IPS-18a (cell line): ENCODE measurements around the gene CRYGA.

ENCODE experiments used
- H3K27ac ChIP-seq: one replicate; pipeline ENCODE4 v1.5.1; 2013; ENCODE audit warnings: low read length
- H3K27me3 ChIP-seq: one replicate; pipeline ENCODE4 v1.6.1; 2013; ENCODE audit warnings: mild to moderate bottlenecking, low read length; ENCODE audit not compliant: control insufficient read depth, insufficient read depth
- H3K36me3 ChIP-seq: one replicate; pipeline ENCODE4 v1.6.1; 2013; ENCODE audit warnings: low read depth, low read length; ENCODE audit not compliant: control insufficient read depth
- H3K4me1 ChIP-seq: one replicate; pipeline ENCODE4 v1.6.1; 2013; ENCODE audit warnings: low read depth, low read length; ENCODE audit not compliant: control insufficient read depth
- H3K4me3 ChIP-seq: one replicate; pipeline ENCODE4 v1.5.1; 2013; ENCODE audit warnings: low read length
- H3K9ac ChIP-seq: one replicate; pipeline ENCODE4 v1.6.1; 2013; ENCODE audit warnings: mild to moderate bottlenecking, low read length, moderate library complexity
- H3K9me3 ChIP-seq: one replicate; pipeline ENCODE4 v1.6.1; 2013; ENCODE audit warnings: low read depth, low read length; ENCODE audit not compliant: control insufficient read depth

CRYGA gene

DNA sequence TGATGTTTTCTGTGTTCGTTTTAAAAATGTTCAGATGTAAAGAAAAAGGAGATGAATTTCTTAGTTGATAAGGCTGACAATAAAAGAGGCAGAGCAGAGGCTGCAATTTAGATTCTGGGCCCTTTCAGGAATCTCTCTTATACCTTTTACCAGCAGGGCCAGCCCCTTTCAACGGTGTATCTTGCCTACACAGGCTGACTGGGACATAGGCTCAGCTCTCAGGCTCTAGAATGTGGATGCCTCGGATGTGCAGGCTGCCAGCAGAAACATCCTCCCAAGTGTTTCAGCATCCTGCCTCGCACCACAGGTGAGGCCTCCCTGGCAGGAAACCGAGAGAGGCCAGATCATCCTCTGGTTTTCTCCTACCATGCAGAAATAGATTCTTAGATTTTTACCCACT is 23.1 kb upstream of the CRYGA start:
- H3K36me3 ChIP-seq, result no peaks in the 10 kb centered on the region

DNA sequence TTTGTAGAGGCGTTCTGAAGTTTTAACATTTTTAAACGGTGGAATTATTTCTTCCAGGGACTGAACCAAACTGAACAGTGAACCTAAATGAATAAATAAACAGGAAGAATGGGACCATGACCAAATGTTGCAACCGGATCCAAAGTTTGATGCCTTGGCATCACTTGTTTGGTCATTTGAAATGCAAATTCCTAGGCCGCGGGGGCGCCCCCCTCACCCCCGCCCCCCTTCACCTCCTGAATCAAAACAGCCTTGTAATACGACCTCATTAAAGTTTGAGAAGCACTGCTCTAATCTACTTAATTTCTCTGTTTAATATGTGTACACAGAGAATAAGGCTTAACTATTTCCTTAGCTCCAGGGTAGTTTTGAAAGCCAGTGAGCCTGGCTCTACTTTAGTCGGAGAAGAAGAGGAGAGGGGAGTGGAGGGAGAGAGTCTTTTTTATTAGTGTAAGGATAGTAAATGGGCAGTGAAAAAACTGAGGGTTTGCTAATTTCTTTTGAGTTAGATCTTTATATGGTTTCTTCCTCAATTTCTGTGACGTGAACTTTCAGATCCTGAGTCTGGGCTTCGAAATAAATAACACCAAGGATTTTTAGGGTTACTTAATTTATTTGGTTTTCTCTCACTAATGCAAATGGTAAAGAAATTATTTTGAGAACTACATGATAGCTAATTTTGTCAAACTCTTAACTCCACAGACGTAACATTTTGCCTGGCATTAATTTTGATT is 20.8 kb upstream of the CRYGA start:
- H3K27ac ChIP-seq, result no peak overlapping the region
- peaks cover 36% of the 10 kb centered on the region for H3K4me1 ChIP-seq
- H3K36me3 ChIP-seq, result no peaks in the 10 kb centered on the region
- peak overlapping the region; percentile 61 for H3K4me3 ChIP-seq
- no peaks in the 10 kb centered on the region for H3K9me3 ChIP-seq
- no peaks in the 10 kb centered on the region for H3K27me3 ChIP-seq
- peak overlapping the region; percentile 18 for H3K9ac ChIP-seq

More for the DNA sequence above, 23.1 kb upstream of the CRYGA start:
- H3K4me1 ChIP-seq, result peaks cover 42% of the 10 kb centered on the region
- no peaks in the 10 kb centered on the region for H3K9me3 ChIP-seq
- H3K27ac ChIP-seq, result no peak overlapping the region
- H3K4me3 ChIP-seq, result no peak overlapping the region
- H3K9ac ChIP-seq, result no peak overlapping the region
- no peaks in the 10 kb centered on the region for H3K27me3 ChIP-seq

- Histone ChIP-seq H3K27me3 (no peaks in the 10 kb centered on the region), H3K4me3 (peak overlapping the region; percentile 61), H3K36me3 (no peaks in the 10 kb centered on the region), H3K27ac (no peak overlapping the region), H3K4me1 (peaks cover 36% of the 10 kb centered on the region), H3K9ac (peak overlapping the region; percentile 18), H3K9me3 (no peaks in the 10 kb centered on the region)
Measured at GRCh38 chr2:208183526-208183925, 20.1 kb upstream of the CRYGA start.

DNA sequence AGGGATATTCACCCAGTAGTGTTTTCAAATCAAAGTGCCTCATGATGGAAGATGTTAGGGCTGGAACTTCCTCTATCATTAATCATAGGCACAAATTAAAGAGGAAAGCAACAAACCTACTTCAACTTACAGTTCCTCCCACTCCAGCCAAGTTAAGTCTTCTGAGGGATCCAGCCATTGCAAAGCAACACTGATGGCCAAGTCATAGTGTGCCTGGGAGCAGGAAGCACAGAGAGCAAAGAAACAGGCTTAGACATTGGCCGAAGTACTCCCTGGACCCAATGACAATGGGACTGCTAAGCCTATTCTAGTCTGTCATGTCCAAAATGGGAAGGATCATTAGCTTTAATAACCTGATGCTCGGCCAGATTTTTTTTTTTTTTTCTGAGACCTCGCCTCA is 19.4 kb upstream of the CRYGA start:
- Histone ChIP-seq H3K36me3 (no peaks in the 10 kb centered on the region), H3K4me1 (peaks cover 36% of the 10 kb centered on the region)

DNA sequence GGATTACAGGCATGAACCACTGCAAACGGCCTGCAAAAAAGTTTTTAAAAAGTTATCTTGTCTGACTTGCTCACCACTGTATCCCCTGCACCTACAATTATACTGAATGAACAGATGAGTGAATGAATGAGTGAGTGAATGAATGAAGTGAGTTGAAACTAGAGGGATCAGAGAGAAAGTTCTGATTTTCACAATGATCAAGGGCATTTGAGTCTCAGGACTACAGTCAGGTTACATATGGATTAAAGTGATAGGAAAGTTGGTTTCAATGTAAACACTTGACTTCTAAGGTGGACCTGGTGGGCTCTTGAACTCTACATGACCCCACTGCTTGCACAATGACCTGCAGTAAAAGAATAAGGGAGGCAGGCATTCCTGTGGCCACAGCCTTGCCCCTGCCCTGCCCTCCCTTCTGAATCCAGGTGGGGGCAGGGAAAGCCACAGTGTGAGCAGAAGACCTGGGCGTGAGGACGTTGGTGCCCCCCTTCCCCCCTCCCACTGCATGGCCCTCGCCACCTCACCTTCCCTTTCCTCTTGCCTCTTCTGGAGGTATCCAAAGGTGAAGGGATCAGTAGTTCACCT is 15.7 kb upstream of the CRYGA start:
- H3K4me1 ChIP-seq, result peaks cover 17% of the 10 kb centered on the region
- H3K9me3 ChIP-seq, result no peaks in the 10 kb centered on the region
- H3K27me3 ChIP-seq, result no peaks in the 10 kb centered on the region
- no peak overlapping the region for H3K27ac ChIP-seq
- no peak overlapping the region for H3K9ac ChIP-seq
- H3K4me3 ChIP-seq, result no peak overlapping the region
- no peaks in the 10 kb centered on the region for H3K36me3 ChIP-seq

More for the DNA sequence above, 19.4 kb upstream of the CRYGA start:
- H3K9ac ChIP-seq, result no peak overlapping the region
- no peaks in the 10 kb centered on the region for H3K9me3 ChIP-seq
- H3K27ac ChIP-seq, result no peak overlapping the region
- no peak overlapping the region for H3K4me3 ChIP-seq
- H3K27me3 ChIP-seq, result no peaks in the 10 kb centered on the region

GRCh38 chr2:208175840-208176153 is 12.4 kb upstream of the CRYGA start:
- H3K36me3 ChIP-seq, result no peaks in the 10 kb centered on the region
- H3K9me3 ChIP-seq, result no peaks in the 10 kb centered on the region
- H3K27ac ChIP-seq, result no peak overlapping the region
- peaks cover 6% of the 10 kb centered on the region for H3K4me1 ChIP-seq
- H3K9ac ChIP-seq, result no peak overlapping the region
- H3K4me3 ChIP-seq, result no peak overlapping the region
- no peaks in the 10 kb centered on the region for H3K27me3 ChIP-seq

GRCh38 chr2:208175069-208175839 is 11.9 kb upstream of the CRYGA start:
- no peaks in the 10 kb centered on the region for H3K27me3 ChIP-seq
- H3K9me3 ChIP-seq, result no peaks in the 10 kb centered on the region
- H3K36me3 ChIP-seq, result no peaks in the 10 kb centered on the region
- H3K4me1 ChIP-seq, result peaks cover 6% of the 10 kb centered on the region
- no peak overlapping the region for H3K27ac ChIP-seq
- no peak overlapping the region for H3K9ac ChIP-seq
- H3K4me3 ChIP-seq, result no peak overlapping the region

- Histone ChIP-seq H3K9ac (no peak overlapping the region), H3K4me3 (no peak overlapping the region), H3K9me3 (no peaks in the 10 kb centered on the region), H3K4me1 (peaks cover 6% of the 10 kb centered on the region), H3K36me3 (no peaks in the 10 kb centered on the region), H3K27me3 (no peaks in the 10 kb centered on the region), H3K27ac (no peak overlapping the region)
Measured at GRCh38 chr2:208174144-208174543, 10.8 kb upstream of the CRYGA start.

GRCh38 chr2:208172125-208172524 is 8.7 kb upstream of the CRYGA start:
- Histone ChIP-seq H3K9ac (no peak overlapping the region), H3K9me3 (no peaks in the 10 kb centered on the region), H3K27ac (no peak overlapping the region), H3K36me3 (no peaks in the 10 kb centered on the region), H3K4me1 (peaks cover 6% of the 10 kb centered on the region), H3K4me3 (no peak overlapping the region), H3K27me3 (no peaks in the 10 kb centered on the region)

DNA sequence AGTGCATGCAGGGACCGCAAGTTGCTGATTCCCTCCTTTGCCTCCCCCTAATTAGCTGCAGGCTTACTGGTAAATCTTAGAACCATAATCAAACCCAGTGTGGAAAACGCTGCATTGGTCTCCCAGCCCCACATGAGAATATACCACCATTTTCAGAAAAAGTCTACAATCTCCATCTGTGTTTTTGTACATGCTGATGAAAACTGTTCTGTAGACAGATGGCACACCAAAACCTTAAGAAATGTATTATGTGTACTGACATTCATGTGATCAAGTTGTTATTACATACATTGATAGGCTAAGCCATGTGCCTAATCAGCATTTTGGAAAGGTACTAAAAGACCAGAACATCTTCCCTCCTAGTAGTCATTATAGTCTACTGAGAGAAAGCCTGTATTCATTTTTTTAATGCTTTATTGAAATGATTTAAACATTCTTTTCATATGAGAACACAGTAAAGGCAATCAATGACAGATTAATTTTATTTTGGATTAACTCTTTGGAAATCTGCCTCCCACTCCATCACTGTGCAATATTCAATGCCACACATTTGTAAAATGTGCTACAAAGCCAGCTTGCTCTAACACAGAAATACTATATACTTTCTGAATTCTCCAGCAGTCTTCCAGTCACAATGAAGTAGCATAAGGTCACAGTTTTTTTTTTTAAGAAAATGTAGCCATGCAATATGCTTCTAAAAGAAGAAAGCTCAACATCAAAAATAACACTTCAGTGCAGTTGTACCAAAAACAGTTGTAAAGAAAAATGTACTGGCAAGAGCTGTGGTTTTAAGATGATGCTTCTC is 1.8 kb upstream of the CRYGA start:
- Histone ChIP-seq H3K9ac (no peak overlapping the region), H3K27me3 (no peaks in the 10 kb centered on the region), H3K27ac (no peak overlapping the region), H3K9me3 (no peaks in the 10 kb centered on the region), H3K4me3 (no peak overlapping the region), H3K4me1 (no peaks in the 10 kb centered on the region), H3K36me3 (no peaks in the 10 kb centered on the region)

GRCh38 chr2:208156439-208156838 is 7.0 kb downstream of the CRYGA start:
- H3K4me1 ChIP-seq, result no peaks in the 10 kb centered on the region
- no peaks in the 10 kb centered on the region for H3K36me3 ChIP-seq

More at GRCh38 chr2:208156439-208156838, 7.0 kb downstream of the CRYGA start:
- Histone ChIP-seq H3K9me3 (no peaks in the 10 kb centered on the region), H3K4me3 (no peak overlapping the region), H3K27ac (no peak overlapping the region), H3K27me3 (no peaks in the 10 kb centered on the region), H3K9ac (no peak overlapping the region)
